HG03565 (cell line): ENCODE data around the gene COL5A1.

ENCODE experiments used
- ATAC-seq: cut with Tn5 transposase; IDR thresholded peaks from one replicate; pipeline ENCODE4 v1.9.1; 2021; ENCODE audit warnings: mild to moderate bottlenecking, moderate library complexity; ENCODE audit not compliant: unreplicated experiment

The COL5A1 gene

DNA sequence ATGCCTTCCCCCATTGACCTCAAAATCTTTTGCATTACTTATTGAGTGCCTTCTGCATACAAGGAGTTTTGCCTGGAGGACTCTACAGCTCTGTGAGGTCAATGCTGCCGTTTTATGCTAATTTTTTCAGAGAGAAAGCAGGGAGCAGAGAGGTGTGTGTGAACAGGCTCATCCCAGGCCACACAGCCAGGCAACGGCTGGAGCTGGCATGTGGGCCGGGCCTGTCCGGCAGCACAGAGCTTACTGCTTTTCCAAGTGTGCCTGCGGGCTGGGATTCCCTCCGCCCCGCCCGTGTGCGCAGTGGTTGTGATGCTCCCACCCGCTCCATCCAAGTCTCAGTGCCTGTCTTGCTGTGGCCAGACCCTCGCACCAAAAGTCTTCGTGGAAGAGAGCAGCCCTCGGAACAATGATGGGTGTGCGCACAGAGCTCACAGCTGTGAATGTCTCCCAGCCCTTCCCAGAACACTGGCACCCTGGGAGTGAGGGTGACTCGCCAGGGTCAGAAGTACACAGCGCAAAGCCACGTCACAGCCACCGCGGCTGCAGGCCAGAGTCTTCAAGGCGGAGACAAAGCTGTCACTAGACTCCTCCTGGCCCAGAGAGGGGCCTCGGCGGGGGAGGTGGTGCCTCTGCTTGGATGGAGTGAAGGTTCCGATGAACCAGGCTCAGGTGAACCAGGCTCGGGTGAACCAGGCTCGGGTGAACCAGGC, 82.8 kb downstream of the COL5A1 start:
- ATAC-seq, result no peak

GRCh38 chr9:134724912-134725604, 83.5 kb downstream of the COL5A1 start:
- ATAC-seq, result no peak

DNA sequence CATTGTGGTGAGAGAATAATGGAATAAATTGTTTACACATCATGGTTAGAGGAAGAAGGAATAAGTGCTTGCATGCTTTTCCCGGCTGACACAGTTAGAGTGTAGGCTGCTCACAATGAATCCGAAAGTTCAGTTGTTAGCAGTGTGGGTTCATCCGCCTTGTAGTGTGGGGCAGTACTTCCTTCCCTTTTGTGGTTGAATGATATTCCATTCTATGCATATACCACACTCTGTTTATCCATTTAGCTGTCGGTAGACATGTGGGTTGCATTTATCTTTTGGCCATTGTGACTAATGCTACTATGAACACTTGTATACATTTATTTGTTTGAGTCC, 84.0 kb downstream of the COL5A1 start:
- ATAC-seq, result no peak

DNA sequence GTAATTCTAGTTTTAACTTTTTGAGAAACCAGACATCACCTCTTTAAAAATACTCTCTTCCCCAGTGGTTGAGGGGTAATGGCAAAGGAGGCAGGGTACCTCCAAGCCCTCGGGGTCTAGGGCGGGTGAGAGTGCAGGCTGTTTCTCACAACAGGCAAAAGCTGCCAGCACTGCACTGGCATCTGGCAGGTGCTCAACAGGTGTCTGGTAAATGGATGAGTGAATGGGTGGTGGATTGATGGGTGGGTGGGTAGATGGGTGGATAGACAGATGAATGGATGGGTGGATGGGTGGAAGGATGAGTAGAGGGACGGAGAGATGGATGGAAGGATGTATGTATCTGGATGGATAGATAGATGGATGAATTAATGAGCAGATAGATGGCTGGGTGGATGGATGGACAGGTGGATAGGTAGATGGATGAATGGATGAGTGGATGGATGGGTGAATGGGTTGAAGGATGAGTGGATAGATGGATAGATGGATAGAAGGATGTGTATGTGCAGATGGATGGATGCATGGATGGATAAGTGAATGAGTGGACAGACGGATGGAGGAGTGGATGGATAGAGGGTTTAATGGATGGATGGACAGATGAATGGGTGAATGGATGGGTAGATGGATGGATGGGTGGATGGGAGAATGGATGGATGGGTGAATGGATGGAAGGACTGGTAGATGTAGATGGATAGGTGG, 84.6 kb downstream of the COL5A1 start:
- ATAC-seq, result no peak

DNA sequence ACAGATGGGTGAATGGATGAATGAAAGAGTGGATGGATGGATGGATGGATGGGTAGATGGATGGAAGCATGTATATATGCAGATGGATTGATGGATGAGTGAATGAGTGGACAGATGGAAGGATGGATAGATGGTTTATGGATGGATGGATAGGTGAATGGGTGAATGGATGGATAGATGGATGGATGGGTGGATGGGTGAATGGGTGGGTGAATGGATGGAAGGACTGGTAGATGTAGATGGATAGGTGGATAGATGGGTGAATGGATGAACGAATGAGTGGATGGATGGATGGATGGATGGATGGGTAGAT, 85.1 kb downstream of the COL5A1 start:
- no peak for ATAC-seq

GRCh38 chr9:134728021-134728795, 86.6 kb downstream of the COL5A1 start:
- no peak for ATAC-seq

- ATAC-seq, result no peak
Observed at GRCh38 chr9:134728801-134729495, 87.3 kb downstream of the COL5A1 start.

- ATAC-seq, result no peak
Observed at GRCh38 chr9:134730011-134730760, 88.6 kb downstream of the COL5A1 start.

DNA sequence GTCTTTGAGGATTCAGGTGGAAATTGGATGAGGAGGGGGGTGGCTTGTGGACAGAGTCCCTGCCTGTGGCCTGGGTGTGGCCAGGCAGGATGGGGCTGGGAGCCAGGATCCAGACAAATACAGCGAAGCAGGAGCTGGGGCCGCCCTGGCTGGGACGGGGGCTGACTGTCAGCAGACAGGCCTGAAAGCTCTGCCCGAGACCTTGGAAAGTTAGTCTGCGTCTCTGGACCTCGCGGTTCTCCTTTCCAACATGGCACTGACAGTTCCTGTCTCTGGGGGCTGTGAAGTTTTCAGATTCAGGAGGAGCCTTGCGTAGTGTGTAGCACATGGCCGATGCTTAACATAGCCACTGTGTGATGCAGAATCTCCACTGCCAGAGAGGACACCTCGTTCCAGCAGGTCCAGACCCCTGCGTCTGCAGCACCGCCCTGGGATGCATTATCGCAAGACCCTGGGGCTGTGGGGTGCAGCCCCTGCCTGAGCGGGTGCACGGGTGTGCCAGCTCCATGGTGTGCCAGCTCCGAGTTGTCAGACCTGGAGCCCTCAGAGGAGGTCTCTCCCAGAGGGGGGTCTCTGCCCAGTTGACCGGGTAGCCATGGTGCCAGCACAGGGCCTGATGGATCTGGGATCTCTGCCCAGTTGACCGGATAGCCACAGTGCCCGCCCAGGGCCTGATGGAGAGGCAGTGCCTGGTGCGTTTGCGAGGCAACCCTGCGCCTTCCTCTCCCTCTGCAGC, 89.3 kb downstream of the COL5A1 start:
- ATAC-seq, result no peak

DNA sequence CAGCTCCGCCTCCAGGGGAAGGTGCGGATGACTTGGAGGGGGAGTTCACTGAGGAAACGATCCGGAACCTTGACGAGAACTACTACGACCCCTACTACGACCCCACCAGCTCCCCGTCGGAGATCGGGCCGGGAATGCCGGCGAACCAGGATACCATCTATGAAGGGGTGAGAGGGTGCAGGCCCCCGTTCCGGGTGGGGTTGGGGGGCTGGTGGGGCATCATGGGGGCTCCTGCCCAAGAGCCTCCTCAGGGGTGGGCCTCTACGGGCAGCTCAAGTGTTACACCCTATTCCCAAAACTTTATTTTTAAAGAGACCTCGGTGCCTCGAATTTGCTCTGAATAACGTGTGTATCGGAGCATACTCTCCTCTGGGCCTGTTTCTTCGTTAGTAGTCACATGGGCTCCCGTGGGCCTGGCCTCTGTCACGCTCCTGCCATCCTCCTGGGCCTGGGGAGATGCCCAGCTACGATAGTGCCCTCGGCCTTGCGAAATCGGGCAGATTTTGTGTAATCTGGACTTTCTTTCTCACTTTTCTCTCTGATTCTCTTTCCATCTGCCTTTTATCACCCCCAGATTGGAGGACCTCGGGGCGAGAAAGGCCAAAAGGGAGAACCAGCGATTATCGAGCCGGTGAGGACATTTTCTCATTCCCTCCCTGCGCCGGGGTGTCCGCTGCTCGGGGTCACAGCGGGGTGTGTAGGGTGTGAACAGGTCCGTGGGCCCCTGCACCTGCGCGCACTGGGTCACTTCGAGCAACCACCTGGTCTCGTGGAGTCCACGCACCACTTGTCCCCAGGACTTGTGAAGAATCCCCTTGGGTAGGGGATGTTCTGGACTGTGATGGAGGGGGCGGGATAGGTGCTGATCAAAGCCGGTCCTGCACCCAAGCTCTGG, 90.1 kb downstream of the COL5A1 start:
- no peak for ATAC-seq

- no peak for ATAC-seq
Observed at GRCh38 chr9:134732392-134733110, 90.9 kb downstream of the COL5A1 start.

DNA sequence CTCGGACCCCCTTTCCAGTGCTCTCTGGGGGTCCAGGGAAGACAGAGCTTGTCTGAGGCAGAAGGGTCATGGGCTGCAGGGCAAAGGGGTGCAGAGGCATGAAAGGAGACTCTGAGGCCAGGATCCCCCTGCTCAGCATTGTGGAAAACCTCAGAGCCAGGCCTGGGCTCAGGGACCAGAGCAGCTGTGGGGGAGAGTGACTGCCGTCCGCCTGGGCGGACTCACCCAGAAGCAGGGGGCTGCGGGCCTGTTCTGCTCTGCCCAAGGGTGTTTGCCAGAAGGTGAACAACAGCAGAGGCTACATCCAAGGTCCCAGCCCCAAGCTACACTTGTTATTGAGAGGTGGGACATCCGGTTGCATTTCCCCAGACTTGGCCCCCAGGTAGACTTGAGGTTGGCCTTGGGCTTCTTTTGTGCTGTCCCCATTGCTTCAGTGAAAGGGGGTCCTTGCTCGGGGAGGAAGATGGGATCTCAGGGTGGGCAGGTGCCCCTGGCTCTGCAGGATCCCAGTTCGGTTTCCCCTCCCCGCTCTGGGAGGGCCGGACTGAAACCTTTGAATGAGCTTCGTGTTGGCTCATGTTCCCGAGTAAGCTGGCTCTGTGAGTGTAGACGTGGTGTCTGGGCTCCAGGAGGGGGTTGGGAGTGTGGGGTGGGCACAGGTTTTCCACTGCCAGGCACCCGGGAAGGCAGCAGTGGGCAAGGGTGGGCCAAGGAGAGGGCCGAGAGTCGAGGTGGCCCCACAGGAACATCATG, 92.1 kb downstream of the COL5A1 start:
- ATAC-seq, result no peak

GRCh38 chr9:134734270-134734669, 92.7 kb downstream of the COL5A1 start:
- no peak for ATAC-seq

- ATAC-seq, result no peak
Observed at GRCh38 chr9:134735441-134736175, 94.0 kb downstream of the COL5A1 start.

GRCh38 chr9:134736791-134737497, 95.3 kb downstream of the COL5A1 start:
- ATAC-seq, result no peak
